Measurements from ENCODE around the gene NEURL1B. TPM values are rescaled to one million over a fixed set of nuclear protein-coding genes. Genes with fewer than 3 reads are reported as not detected.
A peak's percentile ranks its signal among the peaks of the same experiment; 100 is the strongest.

Gene NEURL1B
- total and polyA plus RNA-seq, 10 of the 15 experiments (the other 5 are each of a cell fraction or from before 2014, with no cell fraction given): 0.04 to 0.28 (median 0.05) TPM; not detected in 4

DNA sequence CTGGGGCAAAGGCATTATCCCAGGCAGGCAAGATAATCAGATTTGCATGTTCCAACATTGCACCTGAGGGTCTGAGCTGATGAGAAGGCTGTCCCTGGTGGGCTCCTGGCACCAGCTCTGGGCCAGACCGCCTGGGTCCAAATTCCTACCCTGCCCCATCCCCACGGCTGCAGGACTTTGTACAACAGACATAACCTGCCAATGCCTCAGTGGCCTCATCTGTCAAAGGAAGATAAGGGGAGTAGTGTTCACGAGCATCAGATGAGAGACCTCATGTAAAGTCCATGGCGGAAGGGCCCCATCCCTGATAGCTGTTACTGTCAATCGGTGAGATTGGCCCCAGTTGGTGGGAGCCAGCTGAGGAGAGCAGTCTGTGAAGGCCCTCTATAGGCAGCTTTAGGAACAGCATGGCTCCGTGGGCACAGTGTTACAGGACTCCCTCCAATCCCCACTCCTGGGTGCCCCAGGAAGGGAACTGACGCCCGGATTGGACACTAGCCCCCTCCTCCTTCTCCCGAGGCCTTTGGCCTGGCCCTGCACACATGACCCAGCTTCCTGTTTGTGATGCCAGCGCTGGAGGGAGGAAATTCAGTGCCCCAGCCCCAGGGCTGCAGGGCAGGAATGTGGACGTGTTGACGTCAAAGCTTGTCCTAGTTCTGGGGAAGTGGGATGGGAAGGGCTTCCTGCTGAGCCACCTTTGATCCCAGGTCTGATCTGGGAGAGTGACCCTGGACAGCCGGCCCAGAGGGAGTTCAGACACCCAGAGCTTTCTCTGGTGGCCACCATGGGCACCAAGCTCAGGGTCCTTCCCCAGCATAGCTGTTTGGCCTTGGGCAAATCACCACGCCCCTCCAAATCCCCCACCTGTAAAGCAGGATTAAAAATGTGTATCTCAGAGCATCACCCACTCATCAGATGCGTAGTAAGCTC, 73.7 kb downstream of the NEURL1B start:
- intact Hi-C loops (cut with micrococcal nuclease; ENCODE audit: unreplicated experiment) (loop anchor here (2.0 to 10.0 kb wide), 4 partner anchors 56 to 490 kb away; partner anchors contain the start of genes DUSP1 and ERGIC1), in situ Hi-C loops (cut with MboI) (loop anchor here (5.0 kb wide), 1 partner anchor 213 kb away; no protein-coding TSS in a partner anchor)
- no peaks in the 10 kb centered on the region for H3K79me2 ChIP-seq (ENCODE audit: control insufficient read depth, insufficient read depth, low read length)
- no peak overlapping the region for H3K9ac ChIP-seq (ENCODE audit: control insufficient read depth, insufficient read depth, low read length)
- no peaks in the 10 kb centered on the region; a peak in 1 of 4 replicates for H3K27me3 ChIP-seq (replicated peaks in 1 of 2; ENCODE audit: control insufficient read depth in 2 of 2, insufficient read depth in 2 of 2, low read length in 1 of 2)
- FAIRE-seq (peak; percentile 75), DNase-seq (ENCODE audit: low read depth, low spot score) (no peak), ATAC-seq (peak; percentile 89)
- no TSS peak for BruUV-seq (replicated peaks)
- no peaks in the 10 kb centered on the region for H3K4me1 ChIP-seq (ENCODE audit: control insufficient read depth, insufficient read depth, low read length)
- CTCF ChIA-PET: interaction anchor here (0.5 to 11.7 kb wide), 39 partner anchors 9 to 490 kb away, joined by 3 to 324 read pairs (median 4); partner anchors contain the start of genes ATP6V0E1, DUSP1 and RPL26L1
- POLR2A ChIA-PET: interaction anchor here (0.6 to 1.4 kb wide), 5 partner anchors 58 to 283 kb away, joined by 3 to 4 read pairs (median 3); partner anchors contain the start of gene RPL26L1
- no peaks in the 10 kb centered on the region for H4K20me1 ChIP-seq (ENCODE audit: control insufficient read depth, insufficient read depth)
- H3K36me3 ChIP-seq (ENCODE audit: control insufficient read depth in 2 of 2, insufficient read depth in 2 of 2, low read length in 1 of 2): no peaks in the 10 kb centered on the region
- RAD21 ChIA-PET (ENCODE audit: unreplicated experiment): interaction anchor here (0.8 to 5.5 kb wide), 12 partner anchors 9 to 269 kb away, joined by 3 to 70 read pairs (median 4); partner anchors contain the start of genes ATP6V0E1, DUSP1 and RPL26L1
- H3K4me3 ChIP-seq: no peak overlapping the region
- no peak overlapping the region for H3K4me2 ChIP-seq (ENCODE audit: control insufficient read depth, insufficient read depth)
- SMC1A ChIA-PET (ENCODE audit: uncharacterized antibody, unreplicated experiment): interaction anchor here (0.6 to 5.5 kb wide), 13 partner anchors 12 to 244 kb away, joined by 3 to 92 read pairs (median 3); partner anchors contain the start of gene RPL26L1
- 18% methylated on average over 15 of the region's 15 CpGs for WGBS (ENCODE audit: insufficient coverage, insufficient replicate concordance, low lambda C conversion rate, missing lambda C conversion rate)
- no peaks in the 10 kb centered on the region; the same call in 2 of the 3 replicates for H3K9me3 ChIP-seq (replicated peaks; ENCODE audit: control insufficient read depth, insufficient read depth, low read length)
- H3K27ac ChIP-seq (ENCODE audit: control insufficient read depth, insufficient read depth): no peak overlapping the region
- H2AFZ ChIP-seq (ENCODE audit: control insufficient read depth, low read depth, low read length): no peak overlapping the region
- no peak for TF ChIP-seq SREBF1 (IDR thresholded peaks at IDR 0.05; ENCODE audit: low read length)
- no peak for TF ChIP-seq ZNF384 (IDR thresholded peaks at IDR 0.05; ENCODE audit: borderline replicate concordance, low read depth, low read length)
- no peak for TF ChIP-seq KLF5 (IDR thresholded peaks at IDR 0.05; ENCODE audit: partially characterized antibody)
- TF ChIP-seq NBN (IDR thresholded peaks at IDR 0.05): no peak
- TF ChIP-seq YY1 (IDR thresholded peaks at IDR 0.05; ENCODE audit: low read depth, low read length): 0 out of 2 replicates have a peak, but pooled peaks have one; percentile 44
- no peak for TF ChIP-seq TARDBP (IDR thresholded peaks at IDR 0.05; ENCODE audit: borderline replicate concordance)
- TF ChIP-seq BMI1 (IDR thresholded peaks at IDR 0.05; ENCODE audit: borderline replicate concordance): no peak
- TF ChIP-seq NFIC (IDR thresholded peaks at IDR 0.05; ENCODE audit: low read depth, low read length): no peak
- TF ChIP-seq IKZF2 (IDR thresholded peaks at IDR 0.05): no peak
- TF ChIP-seq SP1 (IDR thresholded peaks at IDR 0.05; ENCODE audit: low read depth, low read length): no peak
- TF ChIP-seq NFYA (IDR thresholded peaks at IDR 0.05; ENCODE audit: borderline replicate concordance, low read depth, low read length): no peak
- TF ChIP-seq SPI1 (IDR thresholded peaks at IDR 0.05; ENCODE audit: borderline replicate concordance, insufficient read depth, low read depth, low read length): no peak
- no peak for TF ChIP-seq MYC (IDR thresholded peaks at IDR 0.05; ENCODE audit: insufficient read depth, insufficient read length, insufficient replicate concordance, low read length, severe bottlenecking)
- TF ChIP-seq CBFB (IDR thresholded peaks at IDR 0.05; ENCODE audit: low read depth): no peak
- TF ChIP-seq POLR2AphosphoS2 (IDR thresholded peaks at IDR 0.05; ENCODE audit: low read depth, low read length): no peak
- no peak for TF ChIP-seq ETV6 (conservative IDR thresholded peaks at IDR 0.05 in 1 of 2, IDR thresholded peaks at IDR 0.05 in 1 of 2; ENCODE audit: borderline replicate concordance in 1 of 2, low read depth in 1 of 2)
- TF ChIP-seq DPF2 (IDR thresholded peaks at IDR 0.05): no peak
- TF ChIP-seq NR2C1 (IDR thresholded peaks at IDR 0.05): no peak
- TF ChIP-seq, protein P1, sequence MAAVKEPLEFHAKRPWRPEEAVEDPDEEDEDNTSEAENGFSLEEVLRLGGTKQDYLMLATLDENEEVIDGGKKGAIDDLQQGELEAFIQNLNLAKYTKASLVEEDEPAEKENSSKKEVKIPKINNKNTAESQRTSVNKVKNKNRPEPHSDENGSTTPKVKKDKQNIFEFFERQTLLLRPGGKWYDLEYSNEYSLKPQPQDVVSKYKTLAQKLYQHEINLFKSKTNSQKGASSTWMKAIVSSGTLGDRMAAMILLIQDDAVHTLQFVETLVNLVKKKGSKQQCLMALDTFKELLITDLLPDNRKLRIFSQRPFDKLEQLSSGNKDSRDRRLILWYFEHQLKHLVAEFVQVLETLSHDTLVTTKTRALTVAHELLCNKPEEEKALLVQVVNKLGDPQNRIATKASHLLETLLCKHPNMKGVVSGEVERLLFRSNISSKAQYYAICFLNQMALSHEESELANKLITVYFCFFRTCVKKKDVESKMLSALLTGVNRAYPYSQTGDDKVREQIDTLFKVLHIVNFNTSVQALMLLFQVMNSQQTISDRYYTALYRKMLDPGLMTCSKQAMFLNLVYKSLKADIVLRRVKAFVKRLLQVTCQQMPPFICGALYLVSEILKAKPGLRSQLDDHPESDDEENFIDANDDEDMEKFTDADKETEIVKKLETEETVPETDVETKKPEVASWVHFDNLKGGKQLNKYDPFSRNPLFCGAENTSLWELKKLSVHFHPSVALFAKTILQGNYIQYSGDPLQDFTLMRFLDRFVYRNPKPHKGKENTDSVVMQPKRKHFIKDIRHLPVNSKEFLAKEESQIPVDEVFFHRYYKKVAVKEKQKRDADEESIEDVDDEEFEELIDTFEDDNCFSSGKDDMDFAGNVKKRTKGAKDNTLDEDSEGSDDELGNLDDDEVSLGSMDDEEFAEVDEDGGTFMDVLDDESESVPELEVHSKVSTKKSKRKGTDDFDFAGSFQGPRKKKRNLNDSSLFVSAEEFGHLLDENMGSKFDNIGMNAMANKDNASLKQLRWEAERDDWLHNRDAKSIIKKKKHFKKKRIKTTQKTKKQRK (IDR thresholded peaks at IDR 0.05; ENCODE audit: low read depth, low read length): no peak
- TF ChIP-seq RAD21 (IDR thresholded peaks at IDR 0.05; ENCODE audit: insufficient read depth, low read depth, low read length): peak; percentile 40
- TF ChIP-seq SMC3 (IDR thresholded peaks at IDR 0.05; ENCODE audit: borderline replicate concordance, low read length): peak; percentile 2; the same call in 1 of the 2 replicates
